ENCODE data around the gene C1QTNF7.

C1QTNF7 gene

GRCh38 chr4:15427701-15428100, at the start of gene C1QTNF7:
TSS of gene C1QTNF7 (plus strand) at chr4:15428033. CDS start at chr4:15435744, 7,711 bp downstream.
- no peak for TF ChIP-seq CTCF (IDR thresholded peaks at IDR 0.05)

- TF ChIP-seq CTCF (IDR thresholded peaks at IDR 0.05), result no peak
Measured at GRCh38 chr4:15378062-15378461, 49.8 kb upstream of the C1QTNF7 start.

- TF ChIP-seq CTCF (IDR thresholded peaks at IDR 0.05), result no peak
Measured at GRCh38 chr4:15378493-15378892, 49.3 kb upstream of the C1QTNF7 start.

GRCh38 chr4:15381806-15382338, 46.0 kb upstream of the C1QTNF7 start:
- no peak for TF ChIP-seq CTCF (IDR thresholded peaks at IDR 0.05)

- no peak for TF ChIP-seq CTCF (IDR thresholded peaks at IDR 0.05)
Measured at GRCh38 chr4:15382669-15383273, 45.1 kb upstream of the C1QTNF7 start.

- no peak for TF ChIP-seq CTCF (IDR thresholded peaks at IDR 0.05)
Measured at GRCh38 chr4:15385515-15385914, 42.3 kb upstream of the C1QTNF7 start.

GRCh38 chr4:15385928-15386327, 41.9 kb upstream of the C1QTNF7 start:
- no peak for TF ChIP-seq CTCF (IDR thresholded peaks at IDR 0.05)

- TF ChIP-seq CTCF (IDR thresholded peaks at IDR 0.05), result no peak
Measured at GRCh38 chr4:15390494-15390893, 37.3 kb upstream of the C1QTNF7 start.

Measured in LNCAP (cell line).